ENCODE results near the gene TACR1. TPM values are rescaled to one million over a fixed set of nuclear protein-coding genes. Genes with fewer than 3 reads are reported as not detected.

TACR1 gene, protein sequence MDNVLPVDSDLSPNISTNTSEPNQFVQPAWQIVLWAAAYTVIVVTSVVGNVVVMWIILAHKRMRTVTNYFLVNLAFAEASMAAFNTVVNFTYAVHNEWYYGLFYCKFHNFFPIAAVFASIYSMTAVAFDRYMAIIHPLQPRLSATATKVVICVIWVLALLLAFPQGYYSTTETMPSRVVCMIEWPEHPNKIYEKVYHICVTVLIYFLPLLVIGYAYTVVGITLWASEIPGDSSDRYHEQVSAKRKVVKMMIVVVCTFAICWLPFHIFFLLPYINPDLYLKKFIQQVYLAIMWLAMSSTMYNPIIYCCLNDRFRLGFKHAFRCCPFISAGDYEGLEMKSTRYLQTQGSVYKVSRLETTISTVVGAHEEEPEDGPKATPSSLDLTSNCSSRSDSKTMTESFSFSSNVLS
- 0.09 to 0.35 TPM (median 0.15 TPM) in 5 replicates for total RNA-seq (2022; extraction: Qiagen RNA extraction; ENCODE audit: low read depth)

DNA sequence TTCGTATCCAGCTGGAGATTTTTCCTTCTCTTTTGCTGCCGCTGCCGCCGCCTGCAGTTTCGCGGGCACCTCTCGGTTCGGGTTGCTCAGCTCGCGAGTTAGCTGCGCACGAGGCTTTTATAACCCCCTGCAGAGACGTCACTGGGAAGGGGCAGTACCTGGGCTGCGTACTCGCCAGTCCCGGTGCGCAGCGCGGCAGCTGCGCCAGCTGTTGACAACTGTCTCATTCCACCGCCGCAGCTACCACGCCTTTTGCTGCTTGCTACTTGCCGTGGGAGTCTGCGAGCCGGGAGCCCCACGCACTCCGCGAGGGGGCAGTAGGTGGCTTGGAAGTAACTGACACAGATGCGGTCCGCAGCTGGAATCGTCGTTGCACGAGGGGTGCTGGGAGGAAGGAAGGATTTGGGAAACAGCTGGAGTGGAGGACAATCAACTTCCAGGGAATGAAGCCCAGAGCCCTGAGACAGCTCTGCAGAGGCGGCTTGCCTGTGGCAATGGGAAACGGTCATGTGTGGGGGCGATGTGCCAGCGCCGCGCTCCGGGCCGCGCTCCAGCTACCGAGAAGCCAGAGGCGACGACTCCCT is at the start of gene TACR1:
TSS of gene TACR1 (minus strand) at position 93 of the 584 bp plus-strand sequence. CDS start 586 bp downstream, outside the sequence.

Other genes starting within 250 kb of the TACR1 start
- 102 to 178 TPM (median 167 TPM) in 5 replicates for gene POLE4, start 240.9 kb downstream of the TACR1 start, total RNA-seq (2022; extraction: Qiagen RNA extraction; ENCODE audit: low read depth)